NT2/D1 (cell line): Measurements from ENCODE around the gene AASS.

Experiments
- SUZ12 ChIP-seq: IDR thresholded peaks from 2 replicates; pipeline ENCODE4 v1.6.1; 2011; ENCODE audit not compliant: insufficient read length, insufficient read depth; ENCODE audit errors: extremely low read depth
- YY1 ChIP-seq: IDR thresholded peaks from 2 replicates; pipeline ENCODE4 v1.6.1; 2011; ENCODE audit not compliant: insufficient read length, insufficient read depth
- ZNF274 ChIP-seq: IDR thresholded peaks from 2 replicates; pipeline ENCODE4 v1.6.1; 2011; ENCODE audit warnings: mild to moderate bottlenecking, low read depth, low read length

DNA sequence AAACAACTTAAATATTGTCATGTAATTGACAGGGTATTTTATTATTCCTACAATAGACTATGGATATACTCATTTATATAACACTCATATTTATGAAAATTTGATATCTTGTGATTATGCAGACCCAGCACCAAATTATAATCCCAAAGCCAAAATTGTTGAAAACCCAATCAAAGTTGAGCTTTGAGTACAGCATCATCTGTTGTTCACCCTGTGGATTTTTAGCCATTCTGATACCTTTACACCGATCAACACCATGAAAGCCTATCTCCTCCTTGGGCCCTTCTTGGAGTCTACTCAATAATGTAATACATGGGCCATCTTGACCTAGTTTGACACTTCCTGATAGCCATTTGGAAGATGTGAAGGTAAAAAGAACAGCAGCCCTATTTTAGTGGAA, 49.5 kb downstream of the AASS start:
- TF ChIP-seq ZNF274 (no peak), YY1 (no peak), SUZ12 (no peak)
